Colonic mucosa (tissue), 4 donors: ENCODE data around the gene ARFGAP3. TPM values are rescaled to one million over a fixed set of nuclear protein-coding genes. Genes with fewer than 3 reads are reported as not detected.

Experiments
- DNase-seq: peaks from one replicate; pipeline ENCODE4 v3.0.0-alpha.2; 2020
- H3K27ac ChIP-seq: fragments of 200-600 bp; one replicate; pipeline ENCODE4 v1.8.0; 2021
- H3K27me3 ChIP-seq: fragments of 200-600 bp; one replicate; pipeline ENCODE4 v1.8.0; 2021
- H3K36me3 ChIP-seq: fragments of 200-600 bp; one replicate; pipeline ENCODE4 v1.8.0; 2021
- H3K4me1 ChIP-seq: fragments of 200-600 bp; one replicate; pipeline ENCODE4 v1.8.0; 2021; ENCODE audit warnings: mild to moderate bottlenecking
- H3K4me3 ChIP-seq: fragments of 200-600 bp; one replicate; pipeline ENCODE4 v1.8.0; 2021
- H3K9ac ChIP-seq, 2 donors: one replicate each; pipeline ENCODE4 v1.7.0; 2013; ENCODE audit warnings: control low read depth in 2 of 2, low read depth in 2 of 2, low read length in 2 of 2
- H3K9me3 ChIP-seq: fragments of 200-600 bp; one replicate; pipeline ENCODE4 v1.8.0; 2021
- intact Hi-C: fragments of 100-400 bp; cut with DNase I; formaldehyde crosslinking; loops from one replicate; pipeline ENCODE4 v1.14.1; 2022
- total RNA-seq, 2 donors: library from RNA; stranded (reverse); fragmentation: NEBNext Ultra II Directional in 1 of 2; extraction: Animal tissue kit (Norgen Biotek cat#: 25700) in 1 of 2; gene quantifications; one replicate each; pipeline ENCODE4 v1.2.1, GENCODE V29; 2021
- TF ChIP-seq, protein P1 (sequence below): fragments of 200-600 bp; IDR thresholded peaks from one replicate; pipeline ENCODE4 v1.8.0; 2022; ENCODE audit warnings: antibody characterized with exemption, mild to moderate bottlenecking
- donor health status: healthy.
- donor health status: DM: no; HTN: no; CAD: no.
- donor health status: DM: no; HTN: no; CAD: no.

ARFGAP3 gene
- total RNA-seq, 2 donors from 2014 or later: 29.4 to 47.7 TPM

DNA sequence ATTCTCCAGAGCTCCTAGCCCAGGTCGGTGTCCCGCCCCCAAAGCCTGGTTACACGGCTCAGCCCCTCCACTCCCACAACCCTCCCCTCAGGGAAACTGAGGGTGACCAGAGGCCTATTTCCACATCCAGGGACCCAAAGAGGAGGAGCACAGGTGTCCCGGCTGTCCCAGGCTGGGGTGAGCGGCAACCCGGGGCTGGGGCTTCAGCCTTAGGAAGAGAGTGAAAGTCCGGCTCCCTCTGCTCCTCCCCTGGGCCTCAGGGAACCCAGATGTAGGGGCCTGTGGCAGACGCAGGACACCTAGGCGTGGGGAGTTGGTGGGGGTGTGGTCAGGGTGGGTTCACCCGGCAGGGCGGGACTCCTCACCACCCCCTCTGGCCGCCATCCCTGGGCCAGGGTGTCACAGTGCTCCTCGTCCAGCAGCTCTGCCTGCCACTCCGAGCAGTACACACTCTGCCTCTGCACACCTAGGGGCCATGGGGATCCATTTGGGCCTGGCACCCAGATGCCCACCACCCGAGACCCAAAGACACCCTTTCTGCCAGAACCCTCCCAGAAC lies 63.1 kb downstream of the ARFGAP3 start:
- Histone ChIP-seq H3K9ac (no peak overlapping the region), H3K4me1 (no peaks in the 10 kb centered on the region), H3K27ac (no peak overlapping the region), H3K36me3 (no peaks in the 10 kb centered on the region), H3K9me3 (no peaks in the 10 kb centered on the region), H3K27me3 (no peaks in the 10 kb centered on the region), H3K4me3 (no peak overlapping the region)
- intact Hi-C loops: no loop called here
- no peak for DNase-seq
- TF ChIP-seq, protein P1, sequence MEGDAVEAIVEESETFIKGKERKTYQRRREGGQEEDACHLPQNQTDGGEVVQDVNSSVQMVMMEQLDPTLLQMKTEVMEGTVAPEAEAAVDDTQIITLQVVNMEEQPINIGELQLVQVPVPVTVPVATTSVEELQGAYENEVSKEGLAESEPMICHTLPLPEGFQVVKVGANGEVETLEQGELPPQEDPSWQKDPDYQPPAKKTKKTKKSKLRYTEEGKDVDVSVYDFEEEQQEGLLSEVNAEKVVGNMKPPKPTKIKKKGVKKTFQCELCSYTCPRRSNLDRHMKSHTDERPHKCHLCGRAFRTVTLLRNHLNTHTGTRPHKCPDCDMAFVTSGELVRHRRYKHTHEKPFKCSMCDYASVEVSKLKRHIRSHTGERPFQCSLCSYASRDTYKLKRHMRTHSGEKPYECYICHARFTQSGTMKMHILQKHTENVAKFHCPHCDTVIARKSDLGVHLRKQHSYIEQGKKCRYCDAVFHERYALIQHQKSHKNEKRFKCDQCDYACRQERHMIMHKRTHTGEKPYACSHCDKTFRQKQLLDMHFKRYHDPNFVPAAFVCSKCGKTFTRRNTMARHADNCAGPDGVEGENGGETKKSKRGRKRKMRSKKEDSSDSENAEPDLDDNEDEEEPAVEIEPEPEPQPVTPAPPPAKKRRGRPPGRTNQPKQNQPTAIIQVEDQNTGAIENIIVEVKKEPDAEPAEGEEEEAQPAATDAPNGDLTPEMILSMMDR: no peak

DNA sequence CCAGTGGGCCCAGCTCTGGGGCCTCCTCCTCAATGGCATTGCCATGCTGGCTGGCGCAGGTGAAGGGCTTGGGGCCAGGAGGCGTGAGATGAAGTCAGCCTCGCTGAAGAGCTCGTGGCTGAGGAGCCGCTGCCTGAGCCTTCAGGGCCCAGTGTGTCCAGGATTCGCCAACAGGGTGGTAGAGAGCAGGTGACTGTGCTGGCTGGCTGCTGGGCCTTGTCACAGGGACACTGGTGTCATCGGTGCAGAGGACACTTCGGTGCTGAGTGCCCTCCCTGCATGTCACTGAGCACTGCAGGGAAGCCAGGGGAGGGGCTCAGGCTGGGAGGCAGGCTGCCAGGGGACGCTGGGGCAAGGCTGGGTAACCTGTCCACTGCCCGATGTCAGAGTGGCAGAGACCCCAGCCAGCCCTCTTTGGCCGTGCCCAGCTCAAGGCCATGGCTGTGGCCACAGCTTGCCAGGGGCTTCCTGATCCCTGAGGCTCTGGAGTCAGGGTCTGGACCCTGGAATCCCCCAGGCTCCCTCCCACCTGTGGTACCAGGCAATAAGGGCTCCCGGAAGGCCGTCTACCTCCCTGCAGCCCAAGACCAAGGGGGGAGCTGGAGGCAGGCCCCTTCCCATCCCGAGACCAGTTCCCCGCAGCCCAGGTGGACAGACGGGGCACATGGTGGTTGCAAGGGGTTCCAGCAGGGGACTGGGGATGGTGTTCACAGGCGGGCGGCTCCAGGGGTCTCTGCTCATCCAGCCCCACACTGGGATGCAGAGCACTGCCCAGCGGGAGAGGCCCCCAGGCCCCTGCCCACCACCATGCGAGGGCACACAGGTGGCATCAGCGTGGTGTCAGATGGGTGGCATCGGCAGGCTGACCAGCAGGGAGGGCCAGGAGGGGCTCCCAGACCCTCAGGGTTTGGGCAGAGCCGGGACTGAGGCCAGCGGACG lies 63.9 kb downstream of the ARFGAP3 start:
- intact Hi-C loops: no loop called here
- TF ChIP-seq, protein P1: no peak
- no peaks in the 10 kb centered on the region for H3K36me3 ChIP-seq
- no peak for DNase-seq
- H3K9ac ChIP-seq: no peak overlapping the region
- no peak overlapping the region for H3K4me3 ChIP-seq
- H3K27ac ChIP-seq: no peak overlapping the region
- H3K27me3 ChIP-seq: no peaks in the 10 kb centered on the region
- H3K9me3 ChIP-seq: no peaks in the 10 kb centered on the region
- H3K4me1 ChIP-seq: no peaks in the 10 kb centered on the region

DNA sequence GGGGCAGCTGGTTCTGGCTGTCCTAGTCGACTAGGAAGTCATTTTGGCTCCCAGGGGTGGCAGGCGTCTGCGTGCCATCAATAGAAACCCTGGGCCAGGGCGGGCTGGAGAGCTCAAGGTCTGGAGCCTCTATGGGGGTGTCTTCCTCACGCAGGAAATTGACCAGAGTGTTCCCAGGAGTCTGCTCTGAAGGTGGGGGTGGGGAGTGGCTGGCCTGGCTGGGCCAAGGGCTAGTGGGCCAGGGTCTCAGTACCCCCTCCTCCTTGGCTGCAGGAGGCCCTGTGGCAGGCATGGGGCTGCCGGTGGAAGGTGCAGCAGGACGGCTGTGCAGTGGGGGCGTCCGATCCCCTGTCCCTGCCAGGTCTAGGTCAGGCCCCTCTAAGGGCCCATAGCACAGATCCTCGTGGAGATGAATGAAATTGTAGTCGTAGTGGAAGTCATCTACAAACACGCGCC lies 64.6 kb downstream of the ARFGAP3 start:
- no peak for DNase-seq
- intact Hi-C loops: no loop called here
- no peak overlapping the region for H3K27ac ChIP-seq

DNA sequence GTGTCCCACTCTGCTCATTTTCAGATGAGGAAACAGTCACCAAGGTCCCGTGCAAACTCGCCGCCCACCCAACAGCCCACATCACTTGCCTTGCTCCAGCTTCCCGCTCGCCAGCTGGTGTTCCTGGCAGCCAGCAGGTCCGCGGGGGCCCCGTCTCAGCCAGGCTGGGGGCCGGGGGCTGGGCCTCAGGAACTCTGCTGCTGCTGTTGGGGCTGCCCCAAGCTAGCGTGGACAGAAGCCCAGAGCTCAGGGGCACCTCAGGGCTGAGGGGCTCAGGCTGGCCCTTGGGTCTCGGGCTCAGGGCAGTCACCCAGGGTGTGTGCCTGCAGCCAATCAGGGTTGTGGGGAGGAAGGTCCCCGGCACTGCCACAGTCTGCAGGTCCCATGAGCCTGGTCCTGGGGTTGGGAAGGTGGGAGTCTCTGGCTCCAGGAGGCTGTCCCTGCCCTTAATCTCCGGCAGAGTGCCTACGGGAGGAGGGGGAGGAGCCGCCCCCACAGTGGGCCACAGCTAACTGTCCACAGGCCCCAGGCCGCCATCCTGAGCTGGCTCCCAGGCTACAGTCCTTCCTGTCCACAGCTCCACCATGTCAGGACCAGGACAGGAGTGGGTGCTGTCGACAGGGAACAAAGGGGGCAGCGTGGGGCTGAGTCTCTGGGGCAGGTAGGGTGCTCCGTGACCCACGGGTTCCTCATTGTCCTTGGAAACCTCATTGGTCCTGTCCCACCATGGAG lies 65.2 kb downstream of the ARFGAP3 start:
- Histone ChIP-seq H3K27ac (peak overlapping the region; percentile 18), H3K9me3 (no peaks in the 10 kb centered on the region), H3K4me3 (no peak overlapping the region), H3K9ac (no peak overlapping the region), H3K4me1 (no peaks in the 10 kb centered on the region), H3K27me3 (no peaks in the 10 kb centered on the region), H3K36me3 (no peaks in the 10 kb centered on the region)
- no peak for DNase-seq
- TF ChIP-seq, protein P1: no peak
- intact Hi-C loops: no loop called here

More for the DNA sequence above, 64.6 kb downstream of the ARFGAP3 start:
- Histone ChIP-seq H3K4me3 (no peak overlapping the region), H3K27me3 (no peaks in the 10 kb centered on the region), H3K9ac (no peak overlapping the region), H3K9me3 (no peaks in the 10 kb centered on the region), H3K36me3 (no peaks in the 10 kb centered on the region), H3K4me1 (no peaks in the 10 kb centered on the region)
- TF ChIP-seq, protein P1: no peak

- Histone ChIP-seq H3K4me3 (no peak overlapping the region), H3K9ac (no peak overlapping the region), H3K27me3 (no peaks in the 10 kb centered on the region), H3K9me3 (no peaks in the 10 kb centered on the region), H3K4me1 (no peaks in the 10 kb centered on the region), H3K27ac (no peak overlapping the region), H3K36me3 (no peaks in the 10 kb centered on the region)
- TF ChIP-seq, protein P1: no peak
- DNase-seq: no peak
- intact Hi-C loops: no loop called here
Observed at GRCh38 chr22:42788466-42788865, 68.6 kb downstream of the ARFGAP3 start.
